Neuronal stem cell (in vitro differentiated cells): ENCODE measurements around the gene HTN3.
"Not testable (repeated sequence)": the region's sequence is repeated elsewhere in the genome, so short reads cannot be mapped to it uniquely, and the experiment has no call there.

Source experiments
- DNase-seq: peaks from one replicate; pipeline ENCODE4 v3.0.0-alpha.2; 2013; ENCODE audit warnings: low spot score
- H2AFZ ChIP-seq: one replicate; pipeline ENCODE4 v1.6.1; 2013; ENCODE audit warnings: mild to moderate bottlenecking, low read length, inconsistent platforms
- H2AK5ac ChIP-seq: 2 replicates; pipeline ENCODE4 v1.6.1; 2013; ENCODE audit warnings: low read depth, mild to moderate bottlenecking, inconsistent platforms, low read length, moderate library complexity, mixed read lengths
- H2BK120ac ChIP-seq: 2 replicates; pipeline ENCODE4 v1.6.1; 2013; ENCODE audit warnings: low read depth, mild to moderate bottlenecking, inconsistent platforms, low read length, moderate library complexity, mixed read lengths
- H2BK12ac ChIP-seq: one replicate; pipeline ENCODE4 v1.6.1; 2013; ENCODE audit warnings: low read length, inconsistent platforms
- H2BK15ac ChIP-seq: 2 replicates; pipeline ENCODE4 v1.6.1; 2013; ENCODE audit warnings: mild to moderate bottlenecking, low read length, inconsistent platforms, mixed read lengths
- H2BK5ac ChIP-seq: one replicate; pipeline ENCODE4 v1.6.1; 2013; ENCODE audit warnings: inconsistent platforms, mild to moderate bottlenecking, low read length, moderate library complexity
- H3K14ac ChIP-seq: one replicate; pipeline ENCODE4 v1.6.1; 2013; ENCODE audit warnings: low read length, inconsistent platforms
- H3K18ac ChIP-seq: 2 replicates; pipeline ENCODE4 v1.6.1; 2013; ENCODE audit warnings: low read length, inconsistent platforms
- H3K23ac ChIP-seq: 2 replicates; pipeline ENCODE4 v1.6.1; 2013; ENCODE audit warnings: low read depth, mild to moderate bottlenecking, mixed read lengths, low read length, inconsistent platforms; ENCODE audit not compliant: poor library complexity
- H3K27ac ChIP-seq: replicated peaks from 3 replicates; pipeline ENCODE4 v1.5.1; 2013; ENCODE audit warnings: low read length, inconsistent platforms
- H3K27me3 ChIP-seq, 3 experiments: 2 replicates each; pipeline ENCODE4 v1.6.1; 2013; ENCODE audit warnings: low read length in 3 of 3, mild to moderate bottlenecking in 2 of 3, inconsistent platforms in 1 of 3, low read depth in 1 of 3, mixed read lengths in 1 of 3, moderate library complexity in 1 of 3; ENCODE audit not compliant: control insufficient read depth in 3 of 3, insufficient read depth in 3 of 3
- H3K36me3 ChIP-seq, 2 donors: replicated peaks in 1 of 2; 2 replicates each; pipeline ENCODE4 v1.6.1; 2013; ENCODE audit warnings: low read length in 2 of 2; ENCODE audit not compliant: control insufficient read depth in 2 of 2, insufficient read depth in 2 of 2
- H3K4ac ChIP-seq: 2 replicates; pipeline ENCODE4 v1.6.1; 2013; ENCODE audit warnings: inconsistent platforms, mild to moderate bottlenecking, low read length, moderate library complexity
- H3K4me1 ChIP-seq, 2 donors: 1 replicate in 1 of 2; 2 replicates in 1 of 2; pipeline ENCODE4 v1.6.1; 2013; ENCODE audit warnings: low read length in 2 of 2, low read depth in 1 of 2; ENCODE audit not compliant: control insufficient read depth in 2 of 2, insufficient read depth in 1 of 2
- H3K4me2 ChIP-seq: one replicate; pipeline ENCODE4 v1.6.1; 2013; ENCODE audit warnings: mild to moderate bottlenecking, low read length, inconsistent platforms; ENCODE audit not compliant: insufficient read depth, poor library complexity, severe bottlenecking
- H3K4me3 ChIP-seq, 2 donors: 2 replicates each; pipeline ENCODE4 v1.5.1; 2013; ENCODE audit warnings: low read length in 2 of 2, mild to moderate bottlenecking in 2 of 2, inconsistent platforms in 1 of 2, moderate library complexity in 1 of 2
- H3K79me1 ChIP-seq: one replicate; pipeline ENCODE4 v1.6.1; 2013; ENCODE audit warnings: low read depth, mild to moderate bottlenecking, inconsistent platforms, low read length, moderate library complexity
- H3K9ac ChIP-seq: one replicate; pipeline ENCODE4 v1.6.1; 2013; ENCODE audit warnings: mild to moderate bottlenecking, low read depth, low read length, inconsistent platforms; ENCODE audit not compliant: poor library complexity
- H3K9me3 ChIP-seq, 2 donors: replicated peaks in 1 of 2; 2 replicates each; pipeline versions ENCODE3 to v1.6.1; 2013; ENCODE audit warnings: low read length in 2 of 2, mild to moderate bottlenecking in 2 of 2, inconsistent platforms in 1 of 2, low read depth in 1 of 2, mixed read lengths in 1 of 2, moderate library complexity in 1 of 2; ENCODE audit not compliant: control insufficient read depth in 2 of 2, insufficient read depth in 1 of 2
- H4K8ac ChIP-seq: one replicate; pipeline ENCODE4 v1.6.1; 2013; ENCODE audit warnings: low read depth, mild to moderate bottlenecking, inconsistent platforms, low read length, moderate library complexity
- H4K91ac ChIP-seq: one replicate; pipeline ENCODE4 v1.6.1; 2013; ENCODE audit warnings: low read length, low read depth, mild to moderate bottlenecking, inconsistent platforms; ENCODE audit not compliant: poor library complexity
- WGBS, 2 donors: extraction: QIAGEN DNeasy Blood & Tissue Kit; methylation state at CpG; one replicate each; pipeline ENCODE4 v1.1.7; 2013; ENCODE audit warnings: missing lambda C conversion rate in 2 of 2, mixed read lengths in 1 of 2; ENCODE audit not compliant: insufficient read length in 2 of 2, insufficient replicate concordance in 1 of 2; ENCODE audit errors: extremely low coverage in 2 of 2; 5-methylcytosine and 5-hydroxymethylcytosine counted together

Gene HTN3

GRCh38 chr4:70002507-70002906 lies 25.8 kb upstream of the HTN3 start:
- no peak overlapping the region for H3K4me2 ChIP-seq
- H4K8ac ChIP-seq = no peak overlapping the region
- DNase-seq = no peak
- no peak overlapping the region for H3K4me3 ChIP-seq
- H3K27me3 ChIP-seq = no peaks in the 10 kb centered on the region
- H3K9me3 ChIP-seq = no peaks in the 10 kb centered on the region
- no peak overlapping the region for H3K18ac ChIP-seq
- H3K79me1 ChIP-seq = no peaks in the 10 kb centered on the region
- H3K14ac ChIP-seq = no peak overlapping the region
- H3K36me3 ChIP-seq = no peaks in the 10 kb centered on the region
- no peak overlapping the region for H3K9ac ChIP-seq
- H3K4me1 ChIP-seq = no peaks in the 10 kb centered on the region
- no peak overlapping the region for H2BK120ac ChIP-seq
- H4K91ac ChIP-seq = no peak overlapping the region
- no peak overlapping the region for H2BK12ac ChIP-seq
- no peak overlapping the region for H2AFZ ChIP-seq
- no peak overlapping the region for H3K23ac ChIP-seq
- H2BK5ac ChIP-seq = no peak overlapping the region
- H3K27ac ChIP-seq = no peak overlapping the region
- no peak overlapping the region for H2AK5ac ChIP-seq
- no peak overlapping the region for H3K4ac ChIP-seq
- no peak overlapping the region for H2BK15ac ChIP-seq

GRCh38 chr4:70008771-70009170 lies 19.5 kb upstream of the HTN3 start:
- no peak overlapping the region for H2BK5ac ChIP-seq
- H3K4ac ChIP-seq = no peak overlapping the region
- no peak overlapping the region for H3K14ac ChIP-seq
- no peak overlapping the region for H2AFZ ChIP-seq
- no peaks in the 10 kb centered on the region for H3K4me1 ChIP-seq
- H2BK12ac ChIP-seq = no peak overlapping the region
- H3K79me1 ChIP-seq = no peaks in the 10 kb centered on the region
- no peak overlapping the region for H3K27ac ChIP-seq
- H4K91ac ChIP-seq = no peak overlapping the region
- DNase-seq = peak; percentile 46
- H3K23ac ChIP-seq = no peak overlapping the region
- no peak overlapping the region for H4K8ac ChIP-seq
- H3K36me3 ChIP-seq = no peaks in the 10 kb centered on the region
- no peak overlapping the region for H2BK15ac ChIP-seq
- H2BK120ac ChIP-seq = no peak overlapping the region
- no peak overlapping the region for H3K4me3 ChIP-seq
- WGBS, 2 donors = no CpG with 5 or more reads among the region's 3 CpGs
- no peak overlapping the region for H2AK5ac ChIP-seq
- H3K18ac ChIP-seq = no peak overlapping the region
- no peaks in the 10 kb centered on the region for H3K27me3 ChIP-seq
- H3K4me2 ChIP-seq = no peak overlapping the region
- H3K9me3 ChIP-seq = no peaks in the 10 kb centered on the region
- no peak overlapping the region for H3K9ac ChIP-seq

GRCh38 chr4:70019006-70019405 lies 9.3 kb upstream of the HTN3 start:
- not testable (repeated sequence) for H3K27ac ChIP-seq, H4K8ac ChIP-seq, H4K91ac ChIP-seq, H3K4me2 ChIP-seq, H2BK12ac ChIP-seq, H3K79me1 ChIP-seq, H3K36me3 ChIP-seq, H2AK5ac ChIP-seq, H3K23ac ChIP-seq, H3K4me1 ChIP-seq, H3K14ac ChIP-seq, H3K9ac ChIP-seq, H3K4me3 ChIP-seq, H2BK15ac ChIP-seq, H3K9me3 ChIP-seq, DNase-seq, H3K18ac ChIP-seq, H3K27me3 ChIP-seq, H2BK120ac ChIP-seq, H3K4ac ChIP-seq, H2BK5ac ChIP-seq
- WGBS, 2 donors = no CpG with 5 or more reads among the region's 10 CpGs
- H2AFZ ChIP-seq = peak overlapping the region; percentile 38

GRCh38 chr4:70023218-70023617 lies 5.0 kb upstream of the HTN3 start:
- no peak overlapping the region for H2AK5ac ChIP-seq
- H3K4me3 ChIP-seq = no peak overlapping the region
- H2BK120ac ChIP-seq = no peak overlapping the region
- no peak overlapping the region for H3K4me2 ChIP-seq
- no peak for DNase-seq
- no peak overlapping the region for H3K9ac ChIP-seq
- H3K4me1 ChIP-seq = no peaks in the 10 kb centered on the region
- H2AFZ ChIP-seq = no peak overlapping the region
- H3K14ac ChIP-seq = no peak overlapping the region
- H2BK12ac ChIP-seq = no peak overlapping the region
- no peak overlapping the region for H3K23ac ChIP-seq
- H4K8ac ChIP-seq = no peak overlapping the region
- no peak overlapping the region for H3K4ac ChIP-seq
- no peaks in the 10 kb centered on the region for H3K79me1 ChIP-seq
- no peak overlapping the region for H4K91ac ChIP-seq
- no peak overlapping the region for H2BK5ac ChIP-seq
- no peaks in the 10 kb centered on the region for H3K27me3 ChIP-seq
- no peak overlapping the region for H3K18ac ChIP-seq
- no CpG with 5 or more reads among the region's 2 CpGs for WGBS, 2 donors
- no peaks in the 10 kb centered on the region for H3K36me3 ChIP-seq
- no peak overlapping the region for H2BK15ac ChIP-seq
- H3K27ac ChIP-seq = no peak overlapping the region
- no peaks in the 10 kb centered on the region for H3K9me3 ChIP-seq
